PC-3 (cell line): ENCODE results near the gene STAT5A.
"Not testable (repeated sequence)": the region's sequence is repeated elsewhere in the genome, so short reads cannot be mapped to it uniquely, and the experiment has no call there.

Experiments
- EZH2 ChIP-seq: fragments of 300-600 bp; sonication (generic); IDR thresholded peaks from one replicate; pipeline ENCODE4 v1.6.1; 2017; ENCODE audit warnings: antibody characterized with exemption, mild to moderate bottlenecking, low read length; ENCODE audit not compliant: unreplicated experiment
- EZH2phosphoT487 ChIP-seq: fragments of 300-600 bp; sonication (generic); IDR thresholded peaks from 2 replicates; pipeline ENCODE4 v1.6.1; 2018; ENCODE audit warnings: mild to moderate bottlenecking, antibody characterized with exemption, low read length, borderline replicate concordance
- TF ChIP-seq, protein P1 (sequence below): fragments of 300-600 bp; sonication (generic); conservative IDR thresholded peaks from 2 replicates; pipeline ENCODE4 v1.5.1; 2017; ENCODE audit warnings: antibody characterized with exemption, low read depth, mild to moderate bottlenecking, low read length

DNA sequence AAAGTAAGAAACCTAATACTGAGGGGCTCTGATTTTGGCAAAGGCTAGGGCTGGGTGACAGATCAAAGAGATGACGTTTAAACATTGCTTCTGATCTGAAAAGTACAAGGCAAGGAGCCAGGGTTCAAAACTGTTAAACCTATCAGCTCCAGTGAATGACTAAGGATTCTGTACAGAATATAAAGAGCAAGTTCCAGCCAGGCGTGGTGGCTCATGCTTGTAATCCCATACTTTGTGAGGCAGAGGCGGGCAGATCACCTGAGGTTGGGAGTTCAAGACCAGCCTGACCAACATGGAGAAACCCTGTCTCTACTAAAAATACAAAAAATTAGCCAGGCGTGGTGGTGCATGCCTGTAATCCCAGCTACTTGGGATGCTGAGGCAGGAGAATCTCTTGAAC lies 47.4 kb upstream of the STAT5A start:
- TF ChIP-seq, protein P1, sequence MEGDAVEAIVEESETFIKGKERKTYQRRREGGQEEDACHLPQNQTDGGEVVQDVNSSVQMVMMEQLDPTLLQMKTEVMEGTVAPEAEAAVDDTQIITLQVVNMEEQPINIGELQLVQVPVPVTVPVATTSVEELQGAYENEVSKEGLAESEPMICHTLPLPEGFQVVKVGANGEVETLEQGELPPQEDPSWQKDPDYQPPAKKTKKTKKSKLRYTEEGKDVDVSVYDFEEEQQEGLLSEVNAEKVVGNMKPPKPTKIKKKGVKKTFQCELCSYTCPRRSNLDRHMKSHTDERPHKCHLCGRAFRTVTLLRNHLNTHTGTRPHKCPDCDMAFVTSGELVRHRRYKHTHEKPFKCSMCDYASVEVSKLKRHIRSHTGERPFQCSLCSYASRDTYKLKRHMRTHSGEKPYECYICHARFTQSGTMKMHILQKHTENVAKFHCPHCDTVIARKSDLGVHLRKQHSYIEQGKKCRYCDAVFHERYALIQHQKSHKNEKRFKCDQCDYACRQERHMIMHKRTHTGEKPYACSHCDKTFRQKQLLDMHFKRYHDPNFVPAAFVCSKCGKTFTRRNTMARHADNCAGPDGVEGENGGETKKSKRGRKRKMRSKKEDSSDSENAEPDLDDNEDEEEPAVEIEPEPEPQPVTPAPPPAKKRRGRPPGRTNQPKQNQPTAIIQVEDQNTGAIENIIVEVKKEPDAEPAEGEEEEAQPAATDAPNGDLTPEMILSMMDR: not testable (repeated sequence)
- TF ChIP-seq EZH2phosphoT487, EZH2: not testable (repeated sequence)
